Neural cell (in vitro differentiated cells): Measurements from ENCODE around the gene PRDX6. TPM values are rescaled to one million over a fixed set of nuclear protein-coding genes. Genes with fewer than 3 reads are reported as not detected.

Source experiments
- H2AFZ ChIP-seq: fragments of 200-600, 300-800 bp; sonication (generic), shearing (Covaris generic); 2 replicates; pipeline ENCODE4 v1.6.0; 2014; ENCODE audit warnings: low read depth, mild to moderate bottlenecking, antibody characterized with exemption, low read length, moderate library complexity
- H3F3A ChIP-seq: fragments of 200-600 bp; shearing (Covaris generic); 2 replicates; pipeline ENCODE4 v1.6.1; 2016; ENCODE audit warnings: mild to moderate bottlenecking, moderate library complexity, mixed read lengths, antibody characterized with exemption, low read length; ENCODE audit not compliant: insufficient read depth, poor library complexity, severe bottlenecking
- H3K27ac ChIP-seq: fragments of 200-600, 300-800 bp; sonication (generic), shearing (Covaris generic); 2 replicates; pipeline ENCODE4 v1.5.1; 2014; ENCODE audit warnings: mild to moderate bottlenecking, low read length, moderate library complexity
- H3K27me3 ChIP-seq: fragments of 300-800, 200-600 bp; sonication (generic), shearing (Covaris generic); 2 replicates; pipeline ENCODE4 v1.6.0; 2014; ENCODE audit warnings: mild to moderate bottlenecking, low read depth, low read length, moderate library complexity; ENCODE audit not compliant: insufficient read depth
- H3K36me3 ChIP-seq: fragments of 300-800, 200-600 bp; sonication (generic), shearing (Covaris generic); 2 replicates; pipeline ENCODE4 v1.5.1; 2014; ENCODE audit warnings: mild to moderate bottlenecking, antibody characterized with exemption, low read length, moderate library complexity; ENCODE audit not compliant: insufficient read depth
- H3K4me2 ChIP-seq: fragments of 300-800, 200-600 bp; sonication (generic), shearing (Covaris generic); 2 replicates; pipeline ENCODE4 v1.6.0; 2014; ENCODE audit warnings: mild to moderate bottlenecking, low read length
- H3K4me3 ChIP-seq: fragments of 300-800, 200-600 bp; sonication (generic), shearing (Covaris generic); 2 replicates; pipeline ENCODE4 v1.5.1; 2014; ENCODE audit warnings: mild to moderate bottlenecking, low read length, moderate library complexity
- H3K79me2 ChIP-seq: fragments of 200-600 bp; shearing (Covaris generic); replicated peaks from 2 replicates; pipeline ENCODE4 v1.6.0; 2014; ENCODE audit warnings: mild to moderate bottlenecking, low read length, moderate library complexity; ENCODE audit not compliant: insufficient read depth
- H3K9ac ChIP-seq: fragments of 300-800, 200-600 bp; sonication (generic), shearing (Covaris generic); 2 replicates; pipeline ENCODE4 v1.6.1; 2016; ENCODE audit warnings: mild to moderate bottlenecking, low read length, mixed read lengths
- H3K9me2 ChIP-seq: fragments of 200-600 bp; shearing (Covaris generic); 2 replicates; pipeline ENCODE4 v1.6.1; 2016; ENCODE audit warnings: mild to moderate bottlenecking, low read length, mixed read lengths; ENCODE audit not compliant: insufficient read depth
- H3K9me3 ChIP-seq: fragments of 200-600, 300-800 bp; sonication (generic), shearing (Covaris generic); 2 replicates; pipeline ENCODE4 v1.6.1; 2016; ENCODE audit warnings: mild to moderate bottlenecking, mixed run types, low read length, moderate library complexity, mixed read lengths
- H4K20me1 ChIP-seq: fragments of 200-600 bp; shearing (Covaris generic); 2 replicates; pipeline ENCODE4 v1.6.1; 2016; ENCODE audit warnings: mild to moderate bottlenecking, mixed run types; ENCODE audit not compliant: insufficient read depth
- CTCF ChIP-seq: fragments of 450-650 bp; IDR thresholded peaks from 2 replicates; pipeline ENCODE4 v1.5.1; 2014; ENCODE audit warnings: antibody characterized with exemption, mild to moderate bottlenecking, moderate library complexity; ENCODE audit not compliant: poor library complexity, severe bottlenecking
- EP300 ChIP-seq: fragments of 450-650 bp; conservative IDR thresholded peaks from 2 replicates; pipeline ENCODE4 v1.6.1; 2014; ENCODE audit warnings: antibody characterized with exemption, mild to moderate bottlenecking, moderate library complexity; ENCODE audit not compliant: poor library complexity, severe bottlenecking
- EZH2 ChIP-seq: fragments of 200-600, 300-800 bp; shearing (Covaris generic), sonication (generic); IDR thresholded peaks from 2 replicates; pipeline ENCODE4 v1.6.1; 2014; ENCODE audit warnings: antibody characterized with exemption, low read length, borderline replicate concordance, mild to moderate bottlenecking; ENCODE audit not compliant: insufficient read depth, poor library complexity, severe bottlenecking
- MXI1 ChIP-seq: fragments of 450-650 bp; conservative IDR thresholded peaks from 2 replicates; pipeline ENCODE4 v1.6.1; 2014; ENCODE audit warnings: antibody characterized with exemption, mild to moderate bottlenecking; ENCODE audit not compliant: poor library complexity, severe bottlenecking
- POLR2AphosphoS5 ChIP-seq: IDR thresholded peaks from 2 replicates; pipeline ENCODE4 v1.6.1; 2012
- RAD21 ChIP-seq: fragments of 450-650 bp; conservative IDR thresholded peaks from 2 replicates; pipeline ENCODE4 v1.6.1; 2014; ENCODE audit warnings: antibody characterized with exemption, mild to moderate bottlenecking, moderate library complexity
- REST ChIP-seq: IDR thresholded peaks from 2 replicates; pipeline ENCODE4 v1.6.1; 2012; ENCODE audit warnings: borderline replicate concordance
- SMC3 ChIP-seq: fragments of 450-650 bp; conservative IDR thresholded peaks from 2 replicates; pipeline ENCODE4 v1.6.1; 2014; ENCODE audit warnings: antibody characterized with exemption, mild to moderate bottlenecking, moderate library complexity; ENCODE audit not compliant: poor library complexity
- TAF1 ChIP-seq: IDR thresholded peaks from 2 replicates; pipeline ENCODE4 v1.6.1; 2012; ENCODE audit warnings: low read depth
- polyA plus RNA-seq: library from polyadenylated mRNA; depleted of rRNA; stranded (reverse); fragments of >200 nt; gene quantifications from 2 replicates; pipeline ENCODE4 v1.2.3, GENCODE V29; 2014

The PRDX6 gene
- polyA plus RNA-seq, 1 donor from 2014 or later: 118 TPM

GRCh38 chr1:173448945-173449344 lies 28.2 kb upstream of the PRDX6 start:
- Histone ChIP-seq H3K9ac (no peak overlapping the region), H2AFZ (no peak overlapping the region), H3K79me2 (no peaks in the 10 kb centered on the region), H3K4me2 (no peak overlapping the region), H3K36me3 (no peaks in the 10 kb centered on the region), H3K27ac (no peak overlapping the region), H3K4me3 (no peak overlapping the region), H3K9me2 (no peaks in the 10 kb centered on the region), H3F3A (no peaks in the 10 kb centered on the region), H3K9me3 (no peaks in the 10 kb centered on the region), H3K27me3 (no peaks in the 10 kb centered on the region), H4K20me1 (no peaks in the 10 kb centered on the region)
- TF ChIP-seq POLR2AphosphoS5: no peak
- TF ChIP-seq EP300: no peak
- no peak for TF ChIP-seq MXI1
- TF ChIP-seq REST: no peak
- no peak for TF ChIP-seq SMC3
- no peak for TF ChIP-seq TAF1
- no peak for TF ChIP-seq RAD21
- TF ChIP-seq EZH2: no peak

GRCh38 chr1:173451981-173452380 lies 25.2 kb upstream of the PRDX6 start:
- H3K79me2 ChIP-seq: no peaks in the 10 kb centered on the region
- no peak for TF ChIP-seq REST
- no peak for TF ChIP-seq SMC3
- no peak for TF ChIP-seq EP300
- TF ChIP-seq POLR2AphosphoS5: no peak
- TF ChIP-seq MXI1: no peak
- TF ChIP-seq CTCF: no peak
- TF ChIP-seq RAD21: no peak
- no peak for TF ChIP-seq EZH2
- TF ChIP-seq TAF1: no peak
- H3K4me2 ChIP-seq: no peak overlapping the region
- H3K9me3 ChIP-seq: no peaks in the 10 kb centered on the region
- no peaks in the 10 kb centered on the region for H3K36me3 ChIP-seq
- no peaks in the 10 kb centered on the region for H3F3A ChIP-seq
- H3K9me2 ChIP-seq: no peaks in the 10 kb centered on the region
- no peaks in the 10 kb centered on the region for H3K27me3 ChIP-seq
- no peak overlapping the region for H3K9ac ChIP-seq
- H2AFZ ChIP-seq: no peak overlapping the region
- H3K27ac ChIP-seq: no peak overlapping the region
- no peaks in the 10 kb centered on the region for H4K20me1 ChIP-seq
- H3K4me3 ChIP-seq: no peak overlapping the region
